Erythroblast (primary cell): Measurements from ENCODE around the gene OR8H3.
"Not testable (repeated sequence)": the region's sequence is repeated elsewhere in the genome, so short reads cannot be mapped to it uniquely, and the experiment has no call there.

Experiments
- DNase-seq, 2 experiments: peaks; one replicate each; lab custom pipeline; 2025; lab: John Stamatoyannopoulos, UW
- GATA1 ChIP-seq: IDR thresholded peaks from 2 replicates; pipeline ENCODE4 v1.6.1; 2011; ENCODE audit warnings: low read depth, mild to moderate bottlenecking, control low read depth, low read length, moderate library complexity
- POLR2A ChIP-seq: IDR thresholded peaks from 2 replicates; pipeline ENCODE4 v1.6.1; 2011; ENCODE audit warnings: mild to moderate bottlenecking, low read length

The OR8H3 gene

DNA sequence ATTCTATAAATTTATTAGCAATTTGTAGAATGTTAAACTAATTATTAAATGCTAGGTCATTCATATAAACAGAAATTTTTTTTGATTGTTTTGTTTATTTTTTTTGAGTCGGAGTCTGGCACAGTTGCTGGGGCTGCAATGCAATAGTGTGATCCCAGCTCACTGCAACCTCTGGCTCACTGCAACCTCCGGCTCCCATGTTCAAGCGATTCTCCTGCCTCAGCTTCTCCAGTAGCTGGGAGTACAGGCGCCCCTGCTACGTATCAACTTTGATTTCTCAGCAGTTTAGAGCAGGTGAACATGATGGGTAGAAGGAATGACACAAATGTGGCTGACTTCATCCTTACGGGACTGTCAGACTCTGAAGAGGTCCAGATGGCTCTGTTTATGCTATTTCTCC lies at the start of gene OR8H3:
TSS of gene OR8H3 (plus strand) at position 301 of the 400 bp plus-strand sequence. CDS start at position 301, 0 bp downstream.
- TF ChIP-seq POLR2A (no peak), GATA1 (no peak)
- no peak for DNase-seq

DNA sequence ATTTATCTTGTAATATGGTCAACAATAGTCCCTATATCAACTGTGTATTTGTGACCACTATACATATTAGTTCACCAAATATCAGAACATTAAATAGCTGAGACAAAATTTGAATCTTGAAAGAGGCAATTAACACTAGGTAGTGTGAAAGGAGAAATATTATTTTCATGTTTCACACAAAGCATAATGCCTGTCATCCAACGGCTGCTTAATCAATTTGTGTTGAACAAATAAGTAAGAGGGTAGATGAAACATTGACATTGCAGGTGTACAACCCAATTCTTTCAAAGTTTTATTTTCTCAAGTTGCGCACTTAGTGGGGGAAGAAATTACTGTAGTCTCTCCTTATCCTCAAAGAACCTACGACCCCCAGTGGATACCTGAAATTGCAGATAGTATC lies 32.5 kb upstream of the OR8H3 start:
- DNase-seq: no peak
- TF ChIP-seq GATA1 (no peak), POLR2A (no peak)

DNA sequence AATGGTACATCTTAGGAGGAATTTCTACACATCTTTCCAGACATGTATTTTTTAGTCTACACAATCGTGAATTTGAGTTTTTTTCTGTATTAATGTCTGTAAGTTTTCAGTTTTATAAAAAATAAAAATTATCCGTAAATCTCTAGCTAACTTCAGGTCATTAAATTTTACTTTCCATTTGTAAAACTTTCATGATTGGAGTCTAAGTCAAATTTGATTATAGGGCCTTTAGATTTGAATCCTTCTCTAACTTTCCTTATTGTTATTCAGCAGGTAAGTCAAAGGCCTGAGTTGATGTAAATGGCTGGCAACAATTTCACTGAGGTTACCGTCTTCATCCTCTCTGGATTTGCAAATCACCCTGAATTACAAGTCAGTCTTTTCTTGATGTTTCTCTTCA lies 29.2 kb upstream of the OR8H3 start, which contains the start of gene OR8I2:
TSS of gene OR8I2 (plus strand) at position 301 of the 400 bp plus-strand sequence. CDS start at position 301, 0 bp downstream.
- DNase-seq: no peak
- TF ChIP-seq GATA1 (no peak), POLR2A (no peak)

GRCh38 chr11:56103210-56103737 lies 18.9 kb upstream of the OR8H3 start, which contains the start of gene OR8H2:
OR8H2 (plus strand) TSS chr11:56103687; CDS start chr11:56105043, 1,356 bp downstream.
- TF ChIP-seq GATA1: no peak
- TF ChIP-seq POLR2A: no peak
- DNase-seq: no peak

DNA sequence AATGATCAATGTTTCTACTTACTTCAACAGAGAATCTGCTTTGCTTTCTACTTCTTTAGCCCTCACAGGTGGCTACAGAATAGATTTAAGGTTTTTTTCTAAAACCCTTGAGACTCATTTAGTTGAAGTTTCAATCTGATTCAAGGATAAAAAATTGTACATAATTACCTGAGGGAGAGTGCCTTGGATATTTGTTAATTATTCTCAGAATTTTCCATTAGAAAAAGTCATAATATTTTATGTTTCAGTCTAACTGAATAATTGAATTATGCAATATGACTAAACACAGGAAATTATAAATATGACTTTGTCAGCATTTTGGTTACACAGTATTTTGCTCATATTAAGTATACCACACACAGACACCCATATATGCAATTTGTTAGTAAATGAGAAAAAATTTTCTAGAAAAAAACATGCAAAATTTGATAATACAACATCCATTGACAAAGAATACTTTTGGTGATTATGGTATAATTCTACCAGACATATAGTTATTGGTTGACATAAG lies 18.0 kb downstream of the OR8H3 start, which contains the start of gene OR8J3:
TSS of gene OR8J3 (minus strand) at position 51 of the 511 bp plus-strand sequence. CDS start 2,483 bp downstream, outside the sequence.
- TF ChIP-seq POLR2A (no peak), GATA1 (no peak)

DNA sequence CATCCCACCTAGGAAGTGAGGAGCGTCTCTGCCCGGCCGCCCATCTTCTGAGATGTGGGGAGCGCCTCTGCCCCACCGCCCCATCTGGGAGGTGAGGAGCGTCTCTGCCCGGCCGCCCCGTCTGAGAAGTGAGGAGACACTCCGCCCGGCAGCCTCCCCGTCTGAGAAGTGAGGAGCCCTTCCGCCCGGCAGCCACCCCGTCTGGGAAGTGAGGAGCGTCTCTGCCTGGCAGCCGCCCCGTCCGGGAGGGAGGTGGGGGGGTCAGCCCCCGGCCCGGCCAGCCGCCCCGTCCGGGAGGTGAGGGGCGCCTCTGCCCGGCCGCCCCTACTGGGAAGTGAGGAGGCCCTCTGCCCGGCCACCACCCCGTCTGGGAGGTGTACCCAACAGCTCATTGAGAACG lies 21.5 kb downstream of the OR8H3 start:
- DNase-seq: not testable (repeated sequence)

More for the DNA sequence above, 18.0 kb downstream of the OR8H3 start, which contains the start of gene OR8J3:
- no peak for DNase-seq

DNA sequence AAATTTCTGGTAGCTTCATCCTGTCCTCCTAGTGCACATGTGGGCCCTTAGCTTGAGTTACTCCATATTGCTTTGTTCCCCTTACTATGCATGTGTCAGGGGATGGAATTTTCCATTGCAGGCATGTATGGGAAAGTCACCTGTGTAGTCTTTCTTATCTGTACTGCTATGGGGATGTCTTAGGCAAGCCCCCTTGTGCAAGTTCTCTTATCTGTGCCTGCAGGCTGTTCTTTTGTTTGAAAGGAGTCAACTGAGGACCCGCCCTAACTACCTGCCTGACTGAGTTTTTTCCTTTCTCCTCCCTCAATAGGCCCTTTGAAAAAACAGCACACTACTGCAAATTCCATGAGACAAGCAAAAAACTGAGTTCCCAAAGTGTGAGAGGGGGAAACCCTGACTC lies 29.2 kb downstream of the OR8H3 start:
- TF ChIP-seq GATA1 (no peak), POLR2A (no peak)
- DNase-seq: no peak

DNA sequence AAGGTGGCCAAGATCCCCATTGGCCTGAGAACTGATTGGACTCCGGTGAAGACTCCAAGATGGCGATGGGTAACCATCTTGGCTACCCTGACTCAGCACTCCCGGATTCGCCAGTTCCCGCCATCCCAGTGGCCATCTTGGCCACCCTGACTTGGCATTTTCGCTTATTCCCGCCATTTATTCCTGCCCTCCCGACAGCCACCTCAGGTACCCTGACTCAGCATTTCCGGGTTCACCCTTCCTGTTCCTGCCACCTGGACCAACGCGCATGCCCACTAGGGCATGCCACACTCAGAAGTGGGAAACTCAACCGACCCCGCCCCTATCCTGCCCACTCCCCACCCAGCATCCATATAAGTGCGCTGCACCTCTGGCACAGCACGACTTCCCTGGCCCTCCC lies 30.2 kb downstream of the OR8H3 start:
- TF ChIP-seq POLR2A (no peak), GATA1 (no peak)

GRCh38 chr11:56160217-56160616 lies 38.0 kb downstream of the OR8H3 start, which contains the start of gene OR8K5:
OR8K5 (minus strand) TSS chr11:56160317; CDS start chr11:56160317, 0 bp downstream.
- DNase-seq: no peak
- TF ChIP-seq POLR2A (no peak), GATA1 (no peak)

More for the DNA sequence above, 30.2 kb downstream of the OR8H3 start:
- no peak for DNase-seq

DNA sequence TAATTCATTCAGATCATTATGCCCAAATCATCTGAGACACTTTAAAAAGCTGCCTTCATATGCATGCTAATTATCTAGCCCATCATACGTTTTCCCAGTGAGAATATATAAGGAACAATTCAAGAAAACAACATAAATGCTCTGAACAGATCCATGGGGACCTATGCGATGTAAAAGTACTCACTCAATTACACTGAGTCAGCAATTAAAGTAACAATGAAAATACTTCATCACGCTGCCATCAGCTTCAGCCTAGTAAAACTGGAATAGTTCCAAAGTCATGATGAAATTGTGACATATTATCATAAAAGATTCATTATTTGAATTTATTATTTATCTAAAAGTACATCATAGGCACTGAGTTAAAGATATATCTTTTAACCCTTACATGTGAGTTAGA lies 41.6 kb downstream of the OR8H3 start:
- TF ChIP-seq GATA1 (no peak), POLR2A (no peak)
- no peak for DNase-seq

GRCh38 chr11:56172256-56172830 lies 50.2 kb downstream of the OR8H3 start:
- TF ChIP-seq POLR2A: no peak
- TF ChIP-seq GATA1: no peak
- no peak for DNase-seq
